OCI-LY1 (cell line): ENCODE data around the gene MDM4.

Source experiments
- H2AFZ ChIP-seq: fragments of 200-600 bp; sonication (generic), shearing (Covaris generic); 2 replicates; pipeline ENCODE4 v1.6.0; 2014; ENCODE audit warnings: antibody characterized with exemption, mild to moderate bottlenecking, low read length
- H3F3A ChIP-seq: fragments of 200-600 bp; sonication (generic), shearing (Covaris generic); 2 replicates; pipeline ENCODE4 v1.6.0; 2014; ENCODE audit warnings: mild to moderate bottlenecking, antibody characterized with exemption, low read length, moderate library complexity; ENCODE audit not compliant: insufficient read depth
- H3K27ac ChIP-seq: fragments of 200-600 bp; sonication (generic); 2 replicates; pipeline ENCODE4 v1.5.1; 2014; ENCODE audit warnings: low read length, mixed run types, mild to moderate bottlenecking, low read depth; ENCODE audit not compliant: poor library complexity, severe bottlenecking
- H3K27me3 ChIP-seq: fragments of 200-600 bp; sonication (generic); 2 replicates; pipeline ENCODE4 v1.6.0; 2014; ENCODE audit warnings: antibody characterized with exemption, mild to moderate bottlenecking, low read length, moderate library complexity; ENCODE audit not compliant: insufficient read depth
- H3K36me3 ChIP-seq: fragments of 200-600 bp; sonication (generic); 2 replicates; pipeline ENCODE4 v1.6.1; 2014; ENCODE audit warnings: mild to moderate bottlenecking, antibody characterized with exemption, low read length, moderate library complexity, mixed read lengths; ENCODE audit not compliant: insufficient read depth
- H3K4me1 ChIP-seq: fragments of 200-600 bp; sonication (generic); 2 replicates; pipeline ENCODE4 v1.5.1; 2014; ENCODE audit warnings: mild to moderate bottlenecking, low read length, moderate library complexity; ENCODE audit not compliant: insufficient read depth, severe bottlenecking
- H3K4me2 ChIP-seq: fragments of 200-600 bp; sonication (generic), shearing (Covaris generic); 2 replicates; pipeline ENCODE4 v1.6.1; 2014; ENCODE audit warnings: low read length
- H3K4me3 ChIP-seq: fragments of 200-600 bp; sonication (generic); 2 replicates; pipeline ENCODE4 v1.5.1; 2014; ENCODE audit warnings: low read length, low read depth, mild to moderate bottlenecking, mixed read lengths; ENCODE audit not compliant: poor library complexity, severe bottlenecking
- H3K79me2 ChIP-seq: fragments of 200-600 bp; shearing (Covaris generic); 2 replicates; pipeline ENCODE4 v1.6.1; 2016; ENCODE audit warnings: mixed run types, low read length, mixed read lengths; ENCODE audit not compliant: insufficient read depth
- H3K9ac ChIP-seq: fragments of 200-600 bp; sonication (generic), shearing (Covaris generic); 2 replicates; pipeline ENCODE4 v1.6.1; 2014; ENCODE audit warnings: mild to moderate bottlenecking, low read length, mixed read lengths
- H3K9me2 ChIP-seq: fragments of 200-600 bp; sonication (generic), shearing (Covaris generic); 2 replicates; pipeline ENCODE4 v1.6.1; 2014; ENCODE audit warnings: low read depth, mild to moderate bottlenecking, low read length, mixed read lengths
- H3K9me3 ChIP-seq: fragments of 200-600 bp; shearing (Covaris generic); 2 replicates; pipeline ENCODE4 v1.6.1; 2014; ENCODE audit warnings: low read length, mixed read lengths
- H4K20me1 ChIP-seq: fragments of 200-600 bp; sonication (generic), shearing (Covaris generic); 2 replicates; pipeline ENCODE4 v1.6.0; 2016; ENCODE audit warnings: mild to moderate bottlenecking, low read length; ENCODE audit not compliant: insufficient read depth
- EZH2 ChIP-seq: fragments of 200-600 bp; sonication (generic), shearing (Covaris generic); IDR thresholded peaks from 2 replicates; pipeline ENCODE4 v1.8.0; 2017; ENCODE audit warnings: borderline replicate concordance, mixed run types, mild to moderate bottlenecking, antibody characterized with exemption, low read length, moderate library complexity, mixed read lengths
- TF ChIP-seq, protein P1 (sequence below): fragments of 200-600 bp; sonication (generic), shearing (Covaris generic); IDR thresholded peaks from 2 replicates; pipeline ENCODE4 v1.5.1; 2017; ENCODE audit warnings: mild to moderate bottlenecking, antibody characterized with exemption, low read length, moderate library complexity, mixed read lengths

Gene MDM4

DNA sequence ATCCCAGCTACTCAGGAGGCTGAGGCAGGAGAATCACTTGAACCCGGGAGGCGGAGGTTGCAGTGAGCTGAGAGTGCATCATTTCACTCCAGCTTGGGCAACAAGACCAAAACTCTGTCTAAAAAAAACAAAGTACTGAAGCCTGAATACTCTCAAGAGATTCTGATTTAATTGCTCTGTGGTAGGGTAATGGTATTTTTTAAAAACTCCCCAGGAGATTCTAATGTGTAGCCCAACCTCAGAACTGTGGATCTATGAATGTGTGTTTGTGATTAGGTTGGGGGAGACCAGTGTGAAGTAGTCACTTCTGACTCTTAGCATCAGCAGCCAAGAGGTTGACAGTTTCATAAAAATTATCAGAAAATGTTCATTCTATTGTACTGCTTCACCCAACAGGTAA, 43.5 kb upstream of the MDM4 start:
- Histone ChIP-seq H3K9ac (no peak overlapping the region), H4K20me1 (no peaks in the 10 kb centered on the region), H3F3A (no peaks in the 10 kb centered on the region), H3K9me2 (no peaks in the 10 kb centered on the region), H3K4me1 (peaks cover 17% of the 10 kb centered on the region), H3K9me3 (no peaks in the 10 kb centered on the region), H3K79me2 (peaks cover 25% of the 10 kb centered on the region; the same call in 1 of the 2 replicates), H3K27ac (no peak overlapping the region), H2AFZ (no peak overlapping the region), H3K36me3 (peaks cover 63% of the 10 kb centered on the region), H3K27me3 (no peaks in the 10 kb centered on the region), H3K4me2 (no peak overlapping the region), H3K4me3 (no peak overlapping the region)
- TF ChIP-seq EZH2 = no peak
- TF ChIP-seq, protein P1, sequence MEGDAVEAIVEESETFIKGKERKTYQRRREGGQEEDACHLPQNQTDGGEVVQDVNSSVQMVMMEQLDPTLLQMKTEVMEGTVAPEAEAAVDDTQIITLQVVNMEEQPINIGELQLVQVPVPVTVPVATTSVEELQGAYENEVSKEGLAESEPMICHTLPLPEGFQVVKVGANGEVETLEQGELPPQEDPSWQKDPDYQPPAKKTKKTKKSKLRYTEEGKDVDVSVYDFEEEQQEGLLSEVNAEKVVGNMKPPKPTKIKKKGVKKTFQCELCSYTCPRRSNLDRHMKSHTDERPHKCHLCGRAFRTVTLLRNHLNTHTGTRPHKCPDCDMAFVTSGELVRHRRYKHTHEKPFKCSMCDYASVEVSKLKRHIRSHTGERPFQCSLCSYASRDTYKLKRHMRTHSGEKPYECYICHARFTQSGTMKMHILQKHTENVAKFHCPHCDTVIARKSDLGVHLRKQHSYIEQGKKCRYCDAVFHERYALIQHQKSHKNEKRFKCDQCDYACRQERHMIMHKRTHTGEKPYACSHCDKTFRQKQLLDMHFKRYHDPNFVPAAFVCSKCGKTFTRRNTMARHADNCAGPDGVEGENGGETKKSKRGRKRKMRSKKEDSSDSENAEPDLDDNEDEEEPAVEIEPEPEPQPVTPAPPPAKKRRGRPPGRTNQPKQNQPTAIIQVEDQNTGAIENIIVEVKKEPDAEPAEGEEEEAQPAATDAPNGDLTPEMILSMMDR = no peak

DNA sequence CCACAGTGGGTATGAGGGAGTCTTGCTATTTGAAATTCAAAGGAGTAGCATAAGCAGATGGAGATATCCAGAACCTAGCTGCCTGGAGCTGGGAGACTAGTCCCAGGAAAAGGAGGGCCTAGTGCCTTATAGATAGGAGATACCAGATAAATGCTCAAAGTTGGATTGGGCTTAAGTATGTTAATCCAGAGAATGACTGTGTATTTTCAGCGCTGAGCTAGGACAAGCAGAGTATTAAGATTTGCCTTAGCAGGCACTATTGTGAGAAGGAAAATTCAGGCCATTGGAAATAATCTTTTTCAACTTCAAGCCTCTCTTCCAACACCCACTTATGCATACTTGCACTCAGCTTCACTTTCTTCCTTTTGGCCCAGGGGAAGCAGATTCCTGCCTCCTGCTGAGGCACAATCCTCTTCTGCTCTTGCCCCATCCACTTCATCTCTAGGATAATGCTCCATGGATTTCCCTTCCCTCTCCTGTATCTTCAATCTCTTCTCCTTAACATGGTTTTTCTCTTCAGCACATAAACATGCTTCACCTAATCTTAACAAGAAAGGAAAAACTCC, 42.7 kb upstream of the MDM4 start:
- no peak overlapping the region for H3K4me2 ChIP-seq
- H3K27ac ChIP-seq = no peak overlapping the region
- H3K36me3 ChIP-seq = peaks cover 55% of the 10 kb centered on the region
- H3F3A ChIP-seq = no peaks in the 10 kb centered on the region
- H4K20me1 ChIP-seq = no peaks in the 10 kb centered on the region
- peaks cover 18% of the 10 kb centered on the region for H3K4me1 ChIP-seq
- H3K27me3 ChIP-seq = no peaks in the 10 kb centered on the region
- TF ChIP-seq EZH2 = no peak
- TF ChIP-seq, protein P1 = no peak
- no peak overlapping the region for H2AFZ ChIP-seq
- no peaks in the 10 kb centered on the region for H3K9me3 ChIP-seq
- H3K4me3 ChIP-seq = no peak overlapping the region
- H3K9me2 ChIP-seq = no peaks in the 10 kb centered on the region
- H3K9ac ChIP-seq = no peak overlapping the region
- H3K79me2 ChIP-seq = peaks cover 25% of the 10 kb centered on the region; the same call in 1 of the 2 replicates

DNA sequence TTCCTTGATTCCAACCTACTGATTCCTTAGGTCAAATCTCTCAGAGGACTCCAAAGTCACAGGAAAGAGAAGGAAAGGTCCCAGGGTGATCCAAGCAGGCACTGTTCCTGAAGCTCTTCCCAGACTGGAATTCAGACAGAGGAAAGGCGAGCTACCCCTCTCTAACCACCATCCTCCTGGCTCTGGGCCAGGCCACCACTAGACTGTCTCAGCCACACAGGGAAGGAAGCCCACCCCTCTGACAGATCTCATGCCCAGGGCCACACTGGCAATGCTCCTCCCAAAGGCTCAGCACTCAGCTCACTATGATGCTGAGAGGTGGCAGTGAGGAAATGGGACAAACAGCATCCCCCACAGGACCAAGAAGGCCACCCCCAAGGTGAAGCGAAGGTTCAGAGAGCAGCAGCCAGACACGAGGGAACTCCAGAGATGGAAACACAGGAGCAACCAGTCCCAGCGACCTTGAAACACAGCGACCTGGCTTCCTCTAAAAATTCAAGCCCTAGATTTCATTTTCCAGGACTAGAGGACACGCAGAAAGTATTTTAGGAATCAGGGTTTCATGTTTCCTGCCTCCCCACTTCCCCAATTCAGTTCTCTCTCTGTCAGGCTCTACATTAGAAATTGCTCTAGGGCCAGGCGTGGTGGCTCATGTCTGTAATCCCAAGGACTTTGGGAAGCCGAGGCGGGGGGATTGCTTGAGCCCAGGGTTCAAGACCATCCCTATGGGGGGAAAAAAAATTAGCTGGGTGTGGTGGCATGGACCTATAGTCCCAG, 40.4 kb upstream of the MDM4 start:
- no peak overlapping the region for H3K4me2 ChIP-seq
- H3K9ac ChIP-seq = no peak overlapping the region
- no peaks in the 10 kb centered on the region for H3F3A ChIP-seq
- peaks cover 42% of the 10 kb centered on the region for H3K4me1 ChIP-seq
- H3K9me2 ChIP-seq = no peaks in the 10 kb centered on the region
- no peak overlapping the region for H2AFZ ChIP-seq
- no peaks in the 10 kb centered on the region for H3K9me3 ChIP-seq
- peaks cover 53% of the 10 kb centered on the region; the same call in 1 of the 2 replicates for H3K36me3 ChIP-seq
- H3K27ac ChIP-seq = no peak overlapping the region
- TF ChIP-seq EZH2 = no peak
- TF ChIP-seq, protein P1 = no peak
- no peaks in the 10 kb centered on the region for H3K27me3 ChIP-seq
- H3K4me3 ChIP-seq = no peak overlapping the region
- peaks cover 35% of the 10 kb centered on the region; the same call in 1 of the 2 replicates for H3K79me2 ChIP-seq
- H4K20me1 ChIP-seq = no peaks in the 10 kb centered on the region
